Stimulated activated CD4-positive, alpha-beta T cell treated with anti-CD3 and anti-CD28 coated beads, TNF-alpha, amount 100 ng/mL, for 1 hour (primary cell): ENCODE results near the gene MCOLN1.
"Not testable (repeated sequence)": the region's sequence is repeated elsewhere in the genome, so short reads cannot be mapped to it uniquely, and the experiment has no call there.

ENCODE experiments used
- DNase-seq, 3 donors: peaks; one replicate each; pipeline ENCODE4 v3.0.0-alpha.2; 2020; ENCODE audit warnings: low read depth in 3 of 3, low spot score in 1 of 3

Gene MCOLN1

DNA sequence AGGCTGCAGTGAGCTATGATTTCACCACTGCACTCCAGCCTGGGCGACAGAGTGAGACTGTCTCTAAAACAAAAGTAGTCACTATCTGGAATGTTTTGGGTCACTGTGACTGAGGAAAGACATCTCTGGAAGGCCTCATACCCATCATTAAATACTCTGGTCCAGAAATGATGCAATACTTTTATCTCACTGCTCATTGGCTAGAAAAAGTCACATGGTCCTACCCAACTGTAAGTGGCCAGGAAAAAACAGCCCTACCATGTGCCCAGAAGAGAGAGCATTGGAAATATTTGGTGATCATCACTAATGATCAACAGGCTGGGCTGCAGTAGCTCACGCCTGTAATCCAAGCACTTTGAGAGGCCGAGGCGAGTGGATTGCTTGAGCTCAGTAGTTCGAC is 42.9 kb downstream of the MCOLN1 start:
- DNase-seq: no peak

DNA sequence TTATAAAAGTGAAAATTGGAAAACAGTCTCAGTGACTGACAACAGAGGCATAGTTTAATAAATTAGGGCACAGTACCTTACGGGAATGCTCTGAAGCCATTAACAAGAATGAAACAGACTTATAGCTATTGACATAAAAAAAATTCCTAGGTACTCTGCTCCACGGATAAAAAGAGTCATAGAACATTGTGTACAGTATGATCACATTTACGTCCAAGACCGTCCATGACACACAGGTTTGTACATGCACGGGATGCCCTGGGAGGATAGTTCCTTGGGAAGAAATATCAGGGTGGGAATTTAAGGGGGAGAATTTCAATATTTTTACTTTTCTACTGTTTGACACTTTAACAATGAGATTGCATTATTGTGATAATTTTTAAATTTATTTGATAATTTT is 48.3 kb downstream of the MCOLN1 start:
- DNase-seq: no peak

DNA sequence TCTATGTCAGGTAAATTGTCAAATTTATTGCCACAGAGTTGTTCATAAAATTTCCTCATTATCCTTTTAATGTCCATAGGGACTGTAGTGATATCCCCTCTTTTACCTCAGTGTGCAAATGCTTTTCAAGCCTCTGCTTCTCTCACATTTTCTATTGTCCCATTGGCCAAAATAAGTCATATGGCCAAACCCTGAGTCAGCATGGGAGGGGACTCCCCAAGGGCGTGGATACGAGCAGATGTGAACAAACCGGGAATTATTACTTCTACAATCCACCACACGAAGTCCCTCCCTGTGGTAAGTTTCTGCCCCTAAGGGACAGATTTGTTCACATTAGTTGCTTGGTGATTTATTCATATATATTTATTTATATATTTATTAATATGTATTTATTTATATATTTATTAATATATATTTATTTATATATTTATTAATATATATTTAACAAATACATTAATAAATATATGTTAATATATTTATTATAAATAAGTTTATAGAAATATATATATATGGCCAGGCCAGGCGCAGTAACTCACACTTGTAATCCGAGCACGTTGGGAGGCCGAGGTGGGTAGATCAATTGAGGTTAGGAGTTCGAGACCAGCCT is 53.1 kb downstream of the MCOLN1 start:
- DNase-seq: no peak

DNA sequence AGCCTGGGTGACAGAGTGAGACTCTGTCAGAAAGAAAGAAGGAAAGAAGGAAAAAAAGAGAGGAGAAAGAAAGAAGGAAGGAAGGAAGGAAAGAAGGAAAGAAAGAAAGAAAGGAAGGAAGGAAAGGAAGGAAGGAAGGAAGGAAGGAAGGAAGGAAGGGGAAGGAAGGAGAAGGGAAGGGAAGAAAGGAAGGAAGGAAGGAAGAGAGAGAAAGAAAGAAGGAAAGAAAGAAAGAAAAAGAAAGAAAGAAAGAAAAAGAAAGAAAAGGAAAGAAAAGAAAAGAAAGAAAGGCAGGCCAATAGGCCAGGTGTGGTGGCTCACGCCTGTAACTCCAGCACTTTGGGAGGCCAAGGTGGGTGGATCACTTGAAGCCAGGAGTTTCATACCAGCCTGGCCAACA is 55.0 kb downstream of the MCOLN1 start:
- not testable (repeated sequence) for DNase-seq

DNA sequence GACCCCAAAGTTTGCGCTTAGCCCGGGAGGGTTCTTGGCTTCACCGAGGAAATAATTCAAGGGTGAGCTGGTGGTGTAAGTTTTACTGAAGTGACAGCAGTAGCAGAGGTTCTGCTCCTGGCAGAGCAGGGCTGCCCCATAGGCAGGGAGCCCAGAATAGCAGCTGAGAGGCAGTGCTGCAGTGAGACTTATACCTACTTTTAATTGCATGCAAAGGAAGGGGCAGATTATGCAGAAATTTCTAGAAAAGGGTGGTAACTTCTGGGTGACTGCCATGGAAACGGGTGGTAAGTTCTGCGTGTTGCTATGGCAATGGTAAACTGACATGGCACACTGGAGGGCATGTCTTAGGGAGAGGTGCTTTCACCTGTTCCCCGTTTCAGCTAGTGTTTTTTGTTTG is 55.7 kb downstream of the MCOLN1 start:
- no peak for DNase-seq

DNA sequence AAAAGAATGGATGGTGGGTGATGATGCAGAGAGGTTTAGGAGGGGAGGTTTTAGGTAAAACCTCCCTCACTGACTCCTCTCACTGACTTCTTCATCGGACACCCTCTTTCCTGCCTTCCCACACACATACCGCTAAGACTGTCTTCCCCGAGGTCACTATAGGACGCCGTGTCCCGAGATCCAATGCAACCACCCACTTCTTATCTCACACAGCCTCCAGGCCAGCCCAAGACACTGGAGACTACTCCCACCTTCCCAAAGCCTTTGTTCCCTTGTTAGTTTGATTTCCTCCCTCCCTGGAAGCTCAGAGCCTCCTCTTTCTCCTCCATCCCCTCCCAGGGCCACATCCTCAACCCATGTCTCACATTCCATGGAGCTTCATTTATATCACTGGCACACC is 56.8 kb downstream of the MCOLN1 start:
- DNase-seq: no peak

DNA sequence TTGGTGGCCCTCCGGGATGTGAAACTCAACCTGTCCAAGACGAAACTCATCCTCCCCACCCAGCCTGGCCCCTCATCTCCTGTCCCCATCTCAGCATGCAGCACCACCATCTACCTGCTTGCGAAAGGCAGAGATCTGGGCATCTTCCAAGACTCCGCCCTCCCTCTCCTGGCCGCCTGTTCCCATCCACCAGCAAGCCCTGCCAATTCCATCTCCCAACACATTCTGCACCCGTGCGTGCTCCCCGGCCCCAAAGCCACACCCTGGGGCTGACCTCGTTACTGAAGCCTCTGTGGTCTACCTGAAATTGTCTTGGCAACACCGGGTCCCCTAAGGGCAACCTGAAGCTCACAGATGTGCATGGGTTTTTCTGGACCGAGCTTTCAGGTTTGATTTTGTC is 60.0 kb downstream of the MCOLN1 start:
- DNase-seq: no peak
